SK-N-SH (cell line): ENCODE results near the gene PFKP.

ENCODE experiments used
- MAX ChIP-seq: IDR thresholded peaks from 2 replicates; pipeline ENCODE4 v1.4.0; 2012; ENCODE audit warnings: low read depth
- RFX5 ChIP-seq: IDR thresholded peaks from 2 replicates; pipeline ENCODE4 v1.6.1; 2012; ENCODE audit warnings: mild to moderate bottlenecking, improper control_type of control experiment, low read length
- TAF1 ChIP-seq: IDR thresholded peaks from 2 replicates; pipeline ENCODE4 v1.6.1; 2012; ENCODE audit warnings: low read depth, mild to moderate bottlenecking, low read length, moderate library complexity, borderline replicate concordance
- TF ChIP-seq, protein P1 (sequence below): fragments of 150-350 bp; IDR thresholded peaks from 2 replicates; pipeline ENCODE4 v1.6.1; 2017; ENCODE audit warnings: antibody characterized with exemption, low read length, low read depth, borderline replicate concordance

DNA sequence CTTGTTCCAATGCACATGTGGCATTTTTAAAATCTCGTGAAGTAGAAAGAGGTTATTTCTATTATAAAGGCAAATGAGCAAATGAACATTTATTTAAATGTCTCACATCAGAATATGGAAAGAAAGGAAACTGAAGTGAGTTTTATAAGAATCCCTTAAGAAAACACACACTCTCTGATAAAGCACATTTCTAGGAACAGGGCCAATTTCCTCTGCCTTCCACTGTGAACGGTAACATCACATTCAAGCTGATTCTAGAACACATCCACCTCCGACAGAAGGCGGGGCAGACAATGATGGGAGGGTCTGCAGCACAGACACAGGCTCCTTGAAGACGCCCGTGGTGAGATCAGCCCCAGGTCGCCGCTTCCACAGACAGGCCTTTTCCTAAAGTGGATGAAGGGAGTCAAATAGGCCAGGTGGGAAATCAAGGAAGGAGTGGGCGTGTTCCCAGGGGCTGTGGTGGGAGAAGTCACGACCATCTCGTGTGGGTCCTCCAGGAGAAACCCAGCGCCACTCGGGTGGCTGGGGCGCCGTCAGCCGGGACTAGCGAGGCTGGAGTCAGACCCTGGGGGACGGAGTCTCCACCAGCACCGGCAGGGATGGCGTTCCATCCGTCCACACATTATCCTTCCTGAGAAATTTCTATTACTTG, 74.1 kb downstream of the PFKP start:
- TF ChIP-seq MAX (no peak), TAF1 (no peak), RFX5 (no peak)
- TF ChIP-seq, protein P1, sequence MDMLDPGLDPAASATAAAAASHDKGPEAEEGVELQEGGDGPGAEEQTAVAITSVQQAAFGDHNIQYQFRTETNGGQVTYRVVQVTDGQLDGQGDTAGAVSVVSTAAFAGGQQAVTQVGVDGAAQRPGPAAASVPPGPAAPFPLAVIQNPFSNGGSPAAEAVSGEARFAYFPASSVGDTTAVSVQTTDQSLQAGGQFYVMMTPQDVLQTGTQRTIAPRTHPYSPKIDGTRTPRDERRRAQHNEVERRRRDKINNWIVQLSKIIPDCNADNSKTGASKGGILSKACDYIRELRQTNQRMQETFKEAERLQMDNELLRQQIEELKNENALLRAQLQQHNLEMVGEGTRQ: no peak
